Measurements from ENCODE around the gene CUEDC1.

GRCh38 chr17:57871863-57872262, 83.3 kb downstream of the CUEDC1 start:
- TF ChIP-seq, protein P1, sequence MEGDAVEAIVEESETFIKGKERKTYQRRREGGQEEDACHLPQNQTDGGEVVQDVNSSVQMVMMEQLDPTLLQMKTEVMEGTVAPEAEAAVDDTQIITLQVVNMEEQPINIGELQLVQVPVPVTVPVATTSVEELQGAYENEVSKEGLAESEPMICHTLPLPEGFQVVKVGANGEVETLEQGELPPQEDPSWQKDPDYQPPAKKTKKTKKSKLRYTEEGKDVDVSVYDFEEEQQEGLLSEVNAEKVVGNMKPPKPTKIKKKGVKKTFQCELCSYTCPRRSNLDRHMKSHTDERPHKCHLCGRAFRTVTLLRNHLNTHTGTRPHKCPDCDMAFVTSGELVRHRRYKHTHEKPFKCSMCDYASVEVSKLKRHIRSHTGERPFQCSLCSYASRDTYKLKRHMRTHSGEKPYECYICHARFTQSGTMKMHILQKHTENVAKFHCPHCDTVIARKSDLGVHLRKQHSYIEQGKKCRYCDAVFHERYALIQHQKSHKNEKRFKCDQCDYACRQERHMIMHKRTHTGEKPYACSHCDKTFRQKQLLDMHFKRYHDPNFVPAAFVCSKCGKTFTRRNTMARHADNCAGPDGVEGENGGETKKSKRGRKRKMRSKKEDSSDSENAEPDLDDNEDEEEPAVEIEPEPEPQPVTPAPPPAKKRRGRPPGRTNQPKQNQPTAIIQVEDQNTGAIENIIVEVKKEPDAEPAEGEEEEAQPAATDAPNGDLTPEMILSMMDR (IDR thresholded peaks at IDR 0.05; ENCODE audit: low read length): no peak
- TF ChIP-seq EZH2 (optimal IDR thresholded peaks at IDR 0.05; ENCODE audit: low read depth, low read length) (no peak), EZH2phosphoT487 (IDR thresholded peaks at IDR 0.05; ENCODE audit: low read length) (no peak)

Data from MM.1S (cell line).